Stimulated activated CD4-positive, alpha-beta T cell treated with anti-CD3 and anti-CD28 coated beads, Interleukin-2, amount 100 ng/mL, for 4 hours (primary cell): ENCODE data around the gene IRX4.

Experiments
- DNase-seq: peaks from one replicate; pipeline ENCODE4 v3.0.0-alpha.2; 2020; ENCODE audit warnings: low read depth

Gene IRX4

DNA sequence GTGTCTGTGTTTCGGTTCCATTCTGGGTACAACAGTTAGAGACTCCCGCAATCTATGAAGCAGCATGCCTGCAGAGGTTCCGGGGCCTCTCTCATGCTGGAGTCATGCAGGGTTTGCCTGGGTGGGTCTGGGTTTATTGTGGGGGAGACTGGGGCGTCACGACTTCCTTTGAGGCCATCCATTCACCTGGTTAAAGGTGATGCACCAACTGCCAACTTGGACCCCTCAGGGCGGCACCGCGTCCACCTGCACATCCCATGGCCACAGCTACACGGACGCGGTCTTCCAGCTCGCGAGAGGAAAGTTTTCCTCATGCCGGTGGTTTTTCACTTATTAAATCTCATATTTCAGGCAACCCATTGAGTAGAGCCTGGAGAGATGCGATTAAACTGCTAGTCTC lies 30.9 kb upstream of the IRX4 start:
- DNase-seq: no peak

DNA sequence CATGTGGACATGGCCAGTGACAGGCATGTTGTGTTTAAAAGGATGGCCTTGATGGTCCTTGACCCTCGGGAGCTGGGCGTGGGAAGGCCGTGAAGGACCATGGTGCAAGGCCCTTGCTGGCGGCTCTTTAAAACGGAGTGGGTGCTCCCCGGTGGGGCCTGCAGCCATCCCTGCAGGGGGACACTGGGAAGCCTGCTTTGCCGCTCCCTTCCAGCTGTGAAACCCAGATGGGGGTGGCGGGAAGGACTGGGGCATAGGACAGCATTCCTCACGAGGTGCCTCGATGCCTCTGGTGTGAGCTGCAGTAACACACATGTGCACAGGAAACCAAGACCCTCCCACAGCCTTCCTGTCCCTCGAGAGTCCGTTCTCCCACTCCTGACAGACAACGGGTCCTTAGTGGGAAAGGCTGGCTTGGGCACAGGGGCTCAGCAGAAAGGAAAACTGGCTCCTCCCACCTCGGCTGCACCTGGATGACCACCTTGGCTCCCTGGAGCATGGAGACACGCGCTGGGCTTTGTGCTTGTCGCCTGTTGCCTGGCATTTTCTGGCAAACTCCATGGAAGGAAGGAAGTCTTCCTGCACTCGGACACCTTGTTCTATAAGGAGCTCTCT lies 30.3 kb upstream of the IRX4 start:
- no peak for DNase-seq

DNA sequence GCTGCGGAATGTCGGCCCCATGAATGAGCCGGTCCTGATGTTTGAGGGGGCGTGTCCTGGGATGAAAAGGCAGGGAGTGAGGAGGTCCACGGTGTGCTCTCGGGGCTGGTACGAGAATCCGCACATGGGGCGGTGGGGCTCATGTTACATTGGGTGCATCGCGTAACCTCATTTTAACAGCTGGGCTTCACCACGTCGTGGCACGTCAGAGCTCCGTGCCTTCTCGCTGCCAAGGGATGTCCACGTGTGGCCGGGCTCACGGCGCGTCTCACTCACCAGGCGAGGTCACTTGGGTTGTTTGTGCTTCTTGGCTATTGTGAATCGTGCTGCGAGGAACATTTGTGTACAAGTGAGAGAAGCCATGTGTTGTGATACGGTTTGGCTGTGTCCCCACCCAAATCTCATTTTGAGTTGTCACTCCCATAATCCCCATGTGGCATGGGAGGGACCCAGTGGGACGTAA lies 29.1 kb upstream of the IRX4 start:
- no peak for DNase-seq

DNA sequence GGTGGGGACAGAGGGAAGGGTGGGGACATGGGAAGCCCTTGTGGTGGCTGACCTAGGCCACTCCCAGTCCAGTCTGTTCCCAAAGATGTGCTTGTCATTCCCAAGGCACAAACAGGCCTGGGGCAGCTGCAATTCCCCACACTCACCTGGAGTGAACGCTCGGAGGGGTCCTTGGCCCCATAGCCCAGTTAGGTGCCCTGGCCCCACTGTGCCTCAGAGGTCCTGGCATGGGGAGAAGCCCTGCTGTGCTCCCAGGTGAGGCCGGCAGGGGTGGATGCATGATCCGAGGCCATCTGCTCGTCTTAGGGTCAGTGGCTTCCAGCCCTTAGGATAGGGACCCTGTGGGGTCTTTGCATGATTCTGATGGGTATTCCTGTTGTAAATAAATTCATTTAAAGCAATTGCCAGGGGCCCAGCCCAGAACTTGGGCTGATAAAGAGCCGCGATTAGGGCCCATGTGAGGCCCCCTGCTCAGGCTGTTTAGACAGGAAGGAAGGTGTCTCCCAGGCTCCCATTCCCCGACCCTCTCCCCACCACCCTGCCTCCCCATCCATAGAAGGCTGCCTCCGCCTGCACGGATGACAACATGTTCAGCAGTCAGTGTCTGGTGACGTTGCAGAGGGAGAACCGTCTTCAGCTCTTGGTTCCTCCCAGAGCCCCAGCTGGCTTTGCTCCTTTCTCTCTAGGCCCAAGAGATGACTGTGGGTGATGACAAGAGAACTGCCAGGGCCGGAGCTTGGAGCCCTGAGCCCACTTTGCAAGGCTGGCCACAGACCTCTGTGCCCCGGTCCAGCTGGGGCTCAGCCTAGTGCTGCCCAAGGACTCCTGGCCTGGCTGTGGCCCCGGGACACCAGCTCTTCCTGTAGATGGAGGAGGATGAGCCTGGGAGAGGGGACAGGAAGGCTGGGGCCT lies 28.4 kb upstream of the IRX4 start:
- no peak for DNase-seq

DNA sequence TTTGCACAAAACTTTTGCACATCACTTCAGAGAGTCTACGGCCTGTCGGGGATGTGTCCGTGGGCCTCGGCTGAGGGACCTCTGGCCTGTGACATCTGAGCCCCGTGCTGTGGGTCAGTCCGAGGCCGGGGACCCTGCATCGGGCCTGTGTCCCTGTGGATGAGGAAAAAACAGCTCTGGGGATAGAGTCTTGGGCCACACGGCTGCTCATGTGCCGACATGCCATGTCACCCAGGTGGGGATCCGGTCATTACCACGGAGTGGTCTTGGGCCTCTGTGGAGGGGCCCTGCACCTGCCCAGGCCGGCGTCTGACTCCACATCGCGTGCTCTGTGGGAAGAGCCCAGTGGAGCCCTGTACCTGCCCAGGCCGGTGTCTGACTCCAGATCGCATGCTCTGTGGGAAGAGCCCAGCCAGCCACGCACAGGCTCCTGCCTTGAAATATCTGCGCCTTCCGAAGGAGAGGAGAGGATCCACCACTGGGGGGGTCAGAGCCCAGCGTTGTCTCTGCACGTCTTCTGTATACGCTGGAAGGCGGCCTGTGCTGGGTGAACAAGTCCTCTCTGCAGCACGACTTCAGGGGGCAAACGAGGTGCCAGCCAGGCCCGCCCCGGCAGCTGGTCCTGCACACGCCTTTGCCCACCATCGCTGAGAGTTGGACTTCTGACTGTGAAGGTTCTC lies 27.5 kb upstream of the IRX4 start:
- DNase-seq: no peak

DNA sequence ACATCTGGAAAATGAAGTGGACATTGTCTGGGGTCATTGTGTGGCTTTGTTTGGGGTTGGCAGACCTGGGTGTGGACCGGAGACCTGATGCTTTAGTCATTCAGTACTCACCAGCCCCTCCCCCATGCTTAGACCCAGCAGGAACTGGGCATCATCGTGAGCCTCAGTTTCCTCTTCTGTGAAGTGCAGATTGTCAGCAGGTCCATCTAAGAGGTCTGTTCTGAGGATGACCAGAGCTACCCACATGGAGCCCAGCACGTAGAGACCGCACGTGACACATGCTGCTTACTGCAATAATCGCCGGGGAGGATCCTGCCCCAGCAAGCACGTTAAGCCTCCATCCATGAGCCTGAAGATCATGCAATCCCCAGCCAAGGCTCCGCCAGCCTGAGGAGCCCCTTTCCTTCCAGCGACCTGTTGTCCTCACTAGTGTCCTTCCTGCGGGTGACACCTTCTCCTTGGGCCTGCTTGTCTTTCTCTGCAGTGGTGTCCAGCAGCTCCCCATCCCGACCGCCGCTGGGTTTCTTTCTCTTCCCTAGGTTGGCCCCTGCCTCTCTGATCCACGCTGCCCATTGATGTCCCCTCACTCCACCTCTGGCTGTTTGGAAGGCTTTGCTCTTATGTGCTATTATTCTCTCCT lies 26.7 kb upstream of the IRX4 start:
- no peak for DNase-seq

DNA sequence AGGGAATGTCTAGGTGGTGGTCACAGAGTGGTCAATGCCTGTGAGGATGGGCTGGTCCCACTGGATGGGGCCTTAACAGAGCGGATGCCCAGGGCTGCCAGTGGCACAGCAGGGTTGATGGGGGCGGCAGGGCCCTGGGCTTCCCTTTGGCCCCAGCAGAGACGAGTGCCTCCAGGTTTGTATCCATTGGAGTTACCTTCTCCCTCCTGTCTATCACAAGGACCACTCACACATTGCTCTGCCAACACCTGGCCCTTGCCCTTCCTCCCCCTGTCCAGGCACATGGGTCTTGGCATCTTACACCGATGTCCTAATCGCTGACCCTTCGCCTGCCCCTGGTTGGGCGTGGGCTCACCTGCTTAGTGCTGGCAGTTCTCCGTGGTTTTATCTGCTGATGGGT lies 26.2 kb upstream of the IRX4 start:
- no peak for DNase-seq

DNA sequence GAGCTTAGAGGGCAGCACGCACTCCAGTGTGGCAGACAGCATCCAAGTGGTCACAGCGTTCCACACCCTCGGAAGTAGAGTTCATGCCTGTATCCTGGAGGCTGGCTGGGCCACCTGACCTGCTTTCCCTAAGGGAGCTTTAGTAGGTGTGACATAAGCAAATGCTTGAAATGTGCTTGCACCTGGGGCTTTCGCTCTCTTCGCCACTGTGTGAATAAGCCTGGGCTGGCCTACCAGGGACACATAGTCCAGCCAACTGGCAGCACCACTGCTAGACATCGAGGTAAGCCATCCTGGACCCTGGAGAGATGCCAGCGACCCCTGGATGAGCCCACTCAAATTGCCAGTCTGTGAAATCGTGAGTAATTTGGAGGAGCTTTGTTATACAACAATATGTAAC lies 24.9 kb upstream of the IRX4 start:
- no peak for DNase-seq

DNA sequence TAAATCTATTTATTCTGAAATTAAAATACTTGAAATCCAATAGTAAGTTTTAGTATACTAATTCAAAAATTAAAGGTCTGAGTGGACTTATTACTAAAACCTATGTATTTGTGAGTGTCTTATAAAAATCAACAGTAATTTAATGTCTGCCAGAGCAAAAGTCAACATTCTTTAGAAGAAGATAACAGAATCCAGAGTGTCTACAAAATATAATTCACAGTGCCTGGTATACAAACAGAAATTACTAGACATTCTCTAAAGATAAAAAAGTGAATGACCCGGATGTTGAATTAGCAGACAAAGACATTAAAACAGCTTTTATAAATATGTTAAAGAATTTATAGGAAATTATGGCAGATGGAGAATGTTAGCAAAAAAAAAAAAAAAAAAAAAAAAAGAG lies 22.4 kb upstream of the IRX4 start:
- no peak for DNase-seq

DNA sequence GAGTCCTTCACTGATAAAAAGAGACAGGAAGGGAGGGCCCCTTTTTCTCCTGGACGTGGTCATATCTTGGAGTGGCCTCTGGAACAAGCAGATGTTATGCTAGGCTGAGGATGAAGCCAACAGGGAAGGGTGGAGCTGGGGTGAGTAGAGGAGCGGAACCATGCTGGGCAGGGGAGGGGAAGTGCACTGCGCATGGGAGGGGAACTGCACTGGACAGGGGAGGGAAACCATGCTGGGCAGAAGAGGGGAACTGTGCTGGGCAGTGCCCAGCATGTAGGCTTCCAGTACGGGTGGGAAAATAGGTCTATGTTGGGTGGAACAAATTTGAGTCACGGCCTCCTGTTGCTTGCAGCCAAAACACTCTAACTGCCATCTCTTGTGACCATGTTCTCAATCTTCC lies 19.3 kb upstream of the IRX4 start:
- DNase-seq: no peak

DNA sequence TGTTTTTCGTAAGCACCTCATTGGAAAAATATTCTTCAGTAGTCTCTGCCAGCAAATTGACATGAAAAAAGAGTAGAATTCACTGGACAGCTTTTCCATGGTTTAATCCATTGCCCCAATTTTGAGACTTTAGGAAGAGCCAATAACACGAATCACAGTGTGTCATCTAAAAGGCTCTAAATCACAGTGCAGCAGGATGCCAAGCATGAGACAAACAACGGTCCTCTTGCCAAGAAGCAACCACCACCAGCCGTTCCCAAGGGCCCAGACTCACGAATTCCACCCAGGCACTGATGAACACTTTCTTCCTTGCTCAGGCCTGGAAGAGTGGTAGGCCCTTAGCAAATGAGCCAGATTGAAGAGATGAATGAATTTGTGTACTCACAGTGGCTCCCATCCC lies 18.3 kb upstream of the IRX4 start:
- DNase-seq: no peak

DNA sequence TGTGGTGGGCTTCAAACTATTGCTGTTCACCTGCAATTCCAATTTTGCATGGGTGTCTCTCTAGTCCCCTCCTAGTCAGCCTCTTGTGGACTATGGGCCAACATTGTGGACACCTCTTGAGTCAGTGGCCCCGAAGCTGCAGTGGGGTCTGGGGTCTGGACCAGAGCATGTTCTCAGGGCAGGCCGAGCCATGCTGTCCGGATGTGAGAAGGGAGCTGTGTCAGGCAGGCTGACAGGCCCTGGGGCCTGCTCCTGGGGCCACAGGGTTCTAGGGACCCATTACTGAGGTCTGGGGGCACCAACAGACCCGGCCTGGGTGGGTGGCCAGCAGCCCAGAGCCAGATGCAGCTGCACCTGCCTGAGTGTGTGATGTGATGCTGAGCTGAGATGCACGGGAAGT lies 16.5 kb upstream of the IRX4 start:
- no peak for DNase-seq

DNA sequence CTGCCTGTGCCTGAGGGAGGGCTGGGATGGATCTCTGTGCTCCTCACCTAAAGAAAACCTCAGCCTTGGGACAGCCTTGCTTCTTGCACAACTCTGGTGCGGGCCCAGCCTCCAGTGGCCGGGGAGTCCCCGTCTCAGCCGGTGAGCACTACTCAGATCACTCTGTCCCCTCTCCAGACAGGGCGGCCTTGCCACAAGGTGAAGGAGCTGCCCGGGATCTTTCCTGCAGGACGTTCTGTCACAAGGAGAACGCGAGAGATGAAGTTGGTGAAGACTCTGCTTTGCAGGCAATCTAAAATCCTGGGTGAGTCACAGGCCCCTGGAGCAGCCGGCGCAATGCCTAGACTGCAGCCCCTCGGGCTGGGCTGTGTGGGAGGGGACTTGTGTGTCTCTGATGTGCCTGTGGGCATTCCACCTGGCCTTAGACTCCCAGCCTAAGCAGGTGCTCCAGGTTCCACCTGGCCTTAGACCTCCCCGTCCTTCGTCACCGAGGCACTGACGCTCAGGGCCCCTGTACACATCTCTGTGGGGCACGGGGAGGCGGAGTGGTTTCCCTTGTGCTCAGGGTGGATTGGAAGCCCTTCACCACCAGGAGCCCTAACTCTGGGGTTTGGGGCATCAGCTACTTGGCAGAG lies 15.2 kb upstream of the IRX4 start:
- DNase-seq: no peak

DNA sequence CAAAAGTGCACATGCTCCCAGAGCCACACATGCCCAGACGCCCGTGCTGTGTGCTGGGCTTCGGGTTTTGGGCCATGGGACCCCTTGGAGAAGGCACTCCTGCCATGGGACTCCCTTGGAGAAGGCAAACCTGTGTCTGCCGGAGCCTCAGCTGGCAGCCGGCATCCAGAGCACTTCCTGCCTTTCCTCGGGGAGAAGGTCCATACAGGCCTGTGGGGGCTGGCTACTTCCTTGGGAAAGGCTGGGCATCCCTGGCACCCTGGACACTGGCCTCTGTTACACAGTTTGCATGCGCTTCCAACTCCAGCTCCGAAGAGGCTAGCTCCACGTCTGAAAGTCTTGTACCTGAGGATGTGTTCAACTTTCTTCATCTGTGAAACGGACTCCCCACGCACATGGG lies 14.7 kb upstream of the IRX4 start:
- DNase-seq: no peak

DNA sequence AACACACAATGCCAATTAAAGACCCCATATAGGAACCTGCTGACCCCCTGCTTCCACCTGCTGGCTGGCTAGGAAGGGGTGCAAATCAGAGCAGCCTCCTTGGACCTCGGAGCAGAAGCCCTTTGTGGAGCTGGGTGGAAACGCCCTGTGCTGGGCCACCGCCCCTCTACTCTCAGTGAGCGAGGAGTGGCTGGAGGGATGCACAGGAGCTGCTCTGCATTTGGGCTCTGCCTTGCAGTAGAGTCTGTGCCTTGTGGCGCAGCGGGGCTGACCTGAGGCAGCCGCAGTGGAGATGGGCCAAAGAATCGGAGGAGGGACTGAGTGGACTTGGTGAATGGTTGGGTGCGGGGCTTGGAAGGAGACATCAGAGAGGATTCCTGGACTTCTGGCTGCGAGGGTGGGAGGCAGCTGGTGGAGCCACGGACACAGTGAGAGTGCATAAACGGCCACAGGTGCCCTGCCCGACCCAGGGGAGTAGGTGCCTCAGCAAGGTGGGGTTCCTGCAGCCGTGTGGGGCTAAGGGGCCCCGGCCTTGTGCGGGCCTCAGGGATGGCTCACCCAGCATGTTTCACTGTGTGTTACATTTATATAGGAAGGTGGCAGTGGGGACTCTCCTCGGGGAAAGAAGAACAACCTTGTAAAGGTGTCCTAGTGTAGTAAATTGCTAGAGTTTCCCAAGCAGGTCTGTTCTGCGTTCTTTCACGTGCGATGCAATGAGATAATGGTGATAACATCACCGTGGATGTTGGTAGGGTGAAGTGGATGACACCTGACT lies 14.1 kb upstream of the IRX4 start:
- no peak for DNase-seq

DNA sequence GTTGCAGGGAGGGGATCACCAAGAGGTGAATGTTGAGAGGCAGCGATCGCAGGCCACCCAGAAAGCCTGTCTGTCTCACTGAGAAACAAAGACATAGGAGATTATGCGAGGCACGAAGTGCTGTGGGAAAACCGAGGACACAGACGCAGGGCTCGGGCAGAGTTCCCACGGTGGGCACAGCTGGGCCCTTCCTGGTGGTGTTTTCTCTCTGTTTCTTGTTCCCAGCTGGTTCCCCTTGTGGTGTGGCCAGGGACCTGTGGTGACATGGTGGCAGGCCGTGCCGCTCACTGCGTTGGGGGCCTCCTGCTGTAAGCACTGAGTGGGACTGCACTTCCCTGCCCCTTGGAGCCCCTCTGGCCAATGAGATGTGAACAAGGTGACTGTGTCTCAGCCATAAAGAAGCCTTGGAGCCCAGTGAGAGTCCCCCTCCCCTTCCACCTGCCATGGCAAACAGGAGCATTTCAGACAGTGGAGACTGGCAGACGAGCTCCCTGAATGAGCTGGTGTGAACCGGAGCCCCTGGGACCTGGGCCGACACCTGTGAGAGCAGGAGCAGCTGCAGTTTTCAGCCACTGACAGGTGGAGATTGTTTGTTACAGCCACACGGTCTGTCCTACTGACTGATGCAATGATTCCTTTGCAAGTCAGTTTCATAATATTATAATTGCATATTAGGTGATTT lies 13.2 kb upstream of the IRX4 start:
- no peak for DNase-seq

DNA sequence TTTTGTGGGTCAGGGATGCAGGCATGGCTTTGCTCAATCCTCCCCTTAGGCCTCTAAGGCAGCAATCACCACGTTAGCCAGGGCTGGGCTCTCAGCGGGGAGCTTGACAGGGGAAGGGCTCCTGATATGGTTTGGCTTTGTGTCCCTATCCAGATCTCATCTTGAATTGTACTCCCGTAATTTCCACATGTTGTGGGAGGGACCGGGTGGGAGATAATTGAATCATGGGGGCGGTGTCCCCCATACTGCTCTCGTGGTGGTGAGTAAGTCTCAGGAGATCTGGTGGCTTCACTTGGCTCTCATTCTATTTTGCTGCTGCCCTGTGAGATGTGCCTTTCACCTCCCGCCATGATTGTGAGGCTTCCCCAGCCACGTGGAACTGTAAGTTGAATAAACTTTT lies 11.5 kb upstream of the IRX4 start:
- no peak for DNase-seq

DNA sequence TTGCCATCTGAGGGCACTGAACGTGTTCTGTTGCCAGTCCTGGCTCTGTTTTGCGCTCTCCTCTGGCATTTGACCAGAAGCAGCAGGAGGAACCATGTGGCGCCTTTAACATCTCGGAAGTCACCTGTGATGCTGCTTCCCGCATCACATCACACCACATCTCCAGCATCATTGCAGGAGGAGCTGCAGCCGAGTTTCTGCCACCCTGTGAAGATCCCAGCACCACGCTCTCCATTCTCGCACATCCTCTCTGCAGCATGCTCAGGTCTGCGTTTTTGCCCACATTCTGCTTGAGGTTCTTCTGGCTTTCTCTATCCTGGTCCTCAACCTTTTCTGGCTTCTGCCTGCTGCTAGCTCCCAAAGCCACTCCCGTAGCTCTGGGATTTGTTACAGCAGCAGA lies 11.0 kb upstream of the IRX4 start:
- DNase-seq: no peak

DNA sequence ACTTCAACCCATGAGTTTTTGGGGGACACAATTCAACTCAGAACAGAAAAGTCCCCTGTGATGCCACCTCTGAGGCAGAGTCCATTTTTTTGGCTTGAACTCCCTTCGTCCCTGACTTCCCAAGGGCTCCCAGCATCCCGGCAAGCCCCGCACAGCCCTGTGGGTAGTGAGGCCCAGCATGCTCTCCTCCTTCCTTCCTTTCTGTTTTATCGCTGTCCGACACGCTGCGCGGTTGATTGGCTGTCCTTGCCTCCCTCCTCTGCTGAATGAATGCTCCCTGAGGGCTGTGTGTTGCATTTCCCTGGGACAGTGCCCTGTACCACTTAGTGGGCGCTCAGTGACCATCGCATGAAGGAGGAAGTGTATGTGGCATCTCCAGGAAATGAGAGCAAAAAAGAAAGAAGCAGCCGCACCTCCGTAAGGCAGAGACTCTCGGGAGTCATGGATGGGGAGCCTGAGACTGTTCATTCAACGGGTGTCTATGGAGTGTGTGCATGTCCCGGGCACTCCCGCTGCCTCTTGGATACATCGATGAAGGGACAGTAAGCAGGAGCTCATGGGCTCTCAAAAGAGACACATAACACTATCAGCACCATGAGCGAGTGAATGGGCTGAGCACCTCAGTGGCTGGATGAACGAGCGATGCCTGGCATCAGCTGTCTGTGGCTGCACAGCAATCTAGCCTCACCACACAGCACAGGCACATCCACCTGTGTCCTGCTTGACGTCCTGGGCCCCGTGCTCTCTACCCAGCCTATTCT lies 10.1 kb upstream of the IRX4 start:
- DNase-seq: no peak

DNA sequence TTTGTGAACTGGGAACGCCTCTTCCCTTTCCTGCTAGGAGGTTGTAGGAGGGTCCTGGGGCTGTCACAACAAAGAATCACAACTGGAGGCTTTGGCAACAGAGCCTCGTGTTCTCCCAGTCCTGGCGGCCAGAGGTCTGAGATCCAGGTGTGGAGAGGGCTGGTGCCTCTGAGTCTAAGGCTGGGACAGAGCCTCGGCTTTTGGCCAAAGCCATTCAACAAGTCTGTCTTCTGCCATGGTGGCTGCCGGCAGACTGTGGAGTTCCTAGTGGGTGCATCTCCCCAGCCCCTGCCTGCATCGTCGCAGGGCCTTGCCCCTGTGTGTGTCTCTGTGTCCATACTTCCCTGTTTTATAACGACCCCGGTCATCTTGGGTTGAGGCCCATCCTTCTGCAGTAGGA lies 9.5 kb upstream of the IRX4 start:
- no peak for DNase-seq
